Left ventricle myocardium inferior (tissue), 1 donor: Measurements from ENCODE around the gene TMEM100. TPM values are rescaled to one million over a fixed set of nuclear protein-coding genes. Genes with fewer than 3 reads are reported as not detected.

Source experiments
- DNase-seq: peaks from one replicate; pipeline ENCODE4 v3.0.0-alpha.2; 2020
- H3K27ac ChIP-seq: fragments of 200-600 bp; replicated peaks from 2 replicates; pipeline ENCODE4 v1.8.0; 2021
- H3K27me3 ChIP-seq: fragments of 200-600 bp; 2 replicates; pipeline ENCODE4 v1.8.0; 2021; ENCODE audit warnings: low read depth
- H3K36me3 ChIP-seq: fragments of 200-600 bp; 2 replicates; pipeline ENCODE4 v1.8.0; 2021
- H3K4me1 ChIP-seq: fragments of 200-600 bp; 2 replicates; pipeline ENCODE4 v1.8.0; 2021
- H3K4me3 ChIP-seq: fragments of 200-600 bp; 2 replicates; pipeline ENCODE4 v1.8.0; 2021; ENCODE audit warnings: mild to moderate bottlenecking, moderate library complexity
- H3K9me3 ChIP-seq: fragments of 200-600 bp; replicated peaks from 2 replicates; pipeline ENCODE4 v1.8.0; 2021
- intact Hi-C: fragments of 100-400 bp; cut with micrococcal nuclease; formaldehyde crosslinking; loops from one replicate; pipeline ENCODE4 v1.11.0; 2022
- long read RNA-seq: library from polyadenylated mRNA; unstranded; transcript quantifications from one replicate; pipeline ENCODE4 v2.0.0, GENCODE V29; 2021
- total RNA-seq: library from RNA; stranded (reverse); fragmentation: NEBNext Ultra II Directional; extraction: Animal tissue kit (Norgen Biotek cat#: 25700); gene quantifications from one replicate; pipeline ENCODE4 v1.2.1, GENCODE V29; 2021
- TF ChIP-seq, protein P1 (sequence below): fragments of 200-600 bp; IDR thresholded peaks from 2 replicates; pipeline ENCODE4 v1.8.0; 2021; ENCODE audit warnings: antibody characterized with exemption, mild to moderate bottlenecking, borderline replicate concordance
- donor health status: DM: no; HTN: yes; CAD: no; lungs with severe emphysema.

Gene TMEM100, protein sequence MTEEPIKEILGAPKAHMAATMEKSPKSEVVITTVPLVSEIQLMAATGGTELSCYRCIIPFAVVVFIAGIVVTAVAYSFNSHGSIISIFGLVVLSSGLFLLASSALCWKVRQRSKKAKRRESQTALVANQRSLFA
- 13.9 TPM for total RNA-seq
- long read RNA-seq, transcript TMEM100-205 (4 exons, 1,962 nt) = major isoform, 5 of 8 reads
- long read RNA-seq, partial matches to known transcripts = 0 of 8 reads
- long read RNA-seq, other reads (novel, unspliced or antisense) = 2 of 8 reads

DNA sequence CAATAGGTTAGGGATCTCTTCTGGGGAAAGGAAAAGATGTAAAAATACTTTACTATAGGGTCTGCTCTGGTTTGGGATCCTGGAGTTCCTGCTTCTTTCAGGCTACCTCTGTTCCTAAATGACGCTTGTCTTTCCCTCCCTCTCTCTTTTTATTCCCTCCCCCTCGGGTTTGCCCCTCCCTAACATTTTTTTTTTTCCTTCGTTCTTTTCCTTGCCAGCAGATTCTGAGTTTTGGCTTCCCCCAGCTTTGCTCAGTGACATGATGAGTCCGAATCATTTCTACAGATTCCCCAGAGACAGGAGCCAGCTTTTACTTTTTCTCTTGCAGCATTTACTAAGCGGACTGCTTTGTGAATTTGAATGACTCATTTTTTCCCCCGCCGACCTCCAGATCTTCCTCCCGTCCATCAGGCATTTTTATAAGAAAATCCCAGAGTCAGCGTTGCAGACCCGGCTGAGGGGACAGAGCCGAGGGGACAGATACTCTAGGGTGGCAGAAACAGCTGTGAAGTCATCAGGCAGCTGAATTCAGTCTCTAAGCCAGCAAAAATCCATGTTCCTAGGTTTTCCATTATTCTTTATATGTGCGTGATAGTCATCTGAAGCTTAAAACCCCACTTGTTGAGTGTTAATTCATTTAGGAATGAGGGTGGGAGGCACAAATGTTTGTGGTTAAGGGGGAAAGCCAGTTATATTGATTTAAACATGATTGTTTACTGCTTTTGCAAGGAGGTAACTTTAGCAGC, at the start of gene TMEM100:
TMEM100 (minus strand) TSS at position 123 of the 746 bp plus-strand sequence. CDS start 1,794 bp downstream, outside the sequence.
- H3K27ac ChIP-seq = peak within 1 kb of the TSS; percentile 64
- DNase-seq = no peak

DNA sequence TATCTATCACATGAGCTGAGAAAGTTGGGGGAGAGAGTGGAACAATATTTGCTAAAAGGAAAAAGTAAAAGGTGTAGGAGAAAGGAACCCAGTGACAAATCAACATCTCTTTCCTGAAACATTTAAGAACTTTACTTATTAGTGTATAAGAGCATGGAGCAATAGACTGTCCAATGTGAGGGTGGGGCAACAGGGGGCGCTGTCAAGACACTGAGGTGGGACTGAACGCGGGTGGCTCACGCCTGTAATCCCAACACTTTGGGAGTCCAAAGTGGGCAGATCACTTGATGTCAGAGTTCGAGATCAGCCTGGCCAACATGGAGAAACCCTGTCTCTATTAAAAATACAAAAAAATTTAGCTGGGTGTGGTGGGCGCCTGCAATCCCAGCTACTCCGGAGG, 49.4 kb upstream of the TMEM100 start:
- no peaks in the 10 kb centered on the region for H3K27me3 ChIP-seq
- no peak for DNase-seq
- TF ChIP-seq, protein P1, sequence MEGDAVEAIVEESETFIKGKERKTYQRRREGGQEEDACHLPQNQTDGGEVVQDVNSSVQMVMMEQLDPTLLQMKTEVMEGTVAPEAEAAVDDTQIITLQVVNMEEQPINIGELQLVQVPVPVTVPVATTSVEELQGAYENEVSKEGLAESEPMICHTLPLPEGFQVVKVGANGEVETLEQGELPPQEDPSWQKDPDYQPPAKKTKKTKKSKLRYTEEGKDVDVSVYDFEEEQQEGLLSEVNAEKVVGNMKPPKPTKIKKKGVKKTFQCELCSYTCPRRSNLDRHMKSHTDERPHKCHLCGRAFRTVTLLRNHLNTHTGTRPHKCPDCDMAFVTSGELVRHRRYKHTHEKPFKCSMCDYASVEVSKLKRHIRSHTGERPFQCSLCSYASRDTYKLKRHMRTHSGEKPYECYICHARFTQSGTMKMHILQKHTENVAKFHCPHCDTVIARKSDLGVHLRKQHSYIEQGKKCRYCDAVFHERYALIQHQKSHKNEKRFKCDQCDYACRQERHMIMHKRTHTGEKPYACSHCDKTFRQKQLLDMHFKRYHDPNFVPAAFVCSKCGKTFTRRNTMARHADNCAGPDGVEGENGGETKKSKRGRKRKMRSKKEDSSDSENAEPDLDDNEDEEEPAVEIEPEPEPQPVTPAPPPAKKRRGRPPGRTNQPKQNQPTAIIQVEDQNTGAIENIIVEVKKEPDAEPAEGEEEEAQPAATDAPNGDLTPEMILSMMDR = no peak
- H3K4me3 ChIP-seq = no peak overlapping the region
- no peak overlapping the region for H3K27ac ChIP-seq
- H3K36me3 ChIP-seq = peaks cover 83% of the 10 kb centered on the region
- H3K9me3 ChIP-seq = no peaks in the 10 kb centered on the region
- intact Hi-C loops = no loop called here
- H3K4me1 ChIP-seq = peaks cover 22% of the 10 kb centered on the region

More for the DNA sequence above, at the start of gene TMEM100:
- H3K27me3 ChIP-seq = no peaks in the 10 kb centered on the region
- TF ChIP-seq, protein P1 = no peak
- peaks cover 17% of the 10 kb centered on the region for H3K36me3 ChIP-seq
- no peaks in the 10 kb centered on the region for H3K9me3 ChIP-seq
- H3K4me3 ChIP-seq = peak within 1 kb of the TSS; percentile 55
- peaks cover 72% of the 10 kb centered on the region for H3K4me1 ChIP-seq
- intact Hi-C loops = no loop called here

DNA sequence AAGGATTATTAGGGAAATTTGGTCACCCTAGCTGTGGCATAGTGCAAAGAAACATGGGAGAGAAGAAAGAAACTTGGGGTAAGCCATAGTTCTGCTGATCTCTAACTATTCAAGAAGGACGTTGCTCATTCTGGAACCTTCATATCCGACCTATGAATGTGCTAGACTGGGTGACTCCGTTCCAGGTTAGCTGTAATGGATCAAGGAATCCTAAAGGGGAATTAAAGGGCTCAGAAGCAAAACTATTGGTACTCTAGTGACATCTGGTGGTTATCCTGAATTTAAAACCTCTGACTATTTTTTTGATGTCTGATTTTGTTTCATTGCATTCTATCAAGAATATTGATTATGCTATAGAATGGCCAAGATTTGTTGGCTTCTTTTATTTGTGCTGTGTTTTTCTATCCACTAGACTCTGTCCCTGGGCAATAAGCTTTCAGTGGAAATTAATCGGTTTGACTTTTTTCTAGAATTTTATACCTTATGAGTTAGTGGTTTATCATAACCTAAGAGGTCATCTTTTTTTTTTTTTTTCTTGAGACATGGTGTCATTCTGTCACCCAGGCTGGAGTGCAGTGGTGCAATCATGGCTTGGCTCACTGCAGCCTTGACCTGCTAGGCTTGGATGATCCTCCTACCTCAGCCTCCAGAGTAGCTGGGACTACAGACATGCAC, 47.7 kb upstream of the TMEM100 start:
- no peaks in the 10 kb centered on the region for H3K27me3 ChIP-seq
- peaks cover 66% of the 10 kb centered on the region for H3K36me3 ChIP-seq
- peaks cover 22% of the 10 kb centered on the region for H3K4me1 ChIP-seq
- no peak overlapping the region for H3K4me3 ChIP-seq
- intact Hi-C loops = loop anchor here (2.0 kb wide), 1 partner anchor 244 kb away; no protein-coding TSS in a partner anchor
- H3K9me3 ChIP-seq = no peaks in the 10 kb centered on the region
- peak overlapping the region; percentile 9 for H3K27ac ChIP-seq
- DNase-seq = no peak
- TF ChIP-seq, protein P1 = peak; percentile 75

DNA sequence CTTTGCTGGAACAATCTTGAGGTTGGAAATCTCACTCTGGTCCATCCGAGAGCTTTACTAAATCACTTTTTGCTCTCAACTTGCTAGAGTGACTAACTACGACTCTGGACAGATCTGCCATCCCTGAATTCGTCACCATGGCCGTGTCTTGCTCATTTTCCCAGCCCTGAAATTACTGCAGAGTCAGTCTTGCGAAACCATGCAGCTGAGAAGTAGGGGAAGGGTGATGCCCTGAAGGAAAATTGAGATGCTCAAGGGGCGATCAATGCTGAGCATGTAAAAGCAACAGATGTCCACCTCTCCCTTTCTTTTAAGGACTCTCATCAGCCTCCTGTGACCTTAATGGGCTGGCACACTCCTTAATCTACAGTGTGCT, 46.9 kb upstream of the TMEM100 start:
- Histone ChIP-seq H3K36me3 (peaks cover 60% of the 10 kb centered on the region), H3K4me3 (no peak overlapping the region), H3K4me1 (peaks cover 23% of the 10 kb centered on the region), H3K27me3 (no peaks in the 10 kb centered on the region), H3K27ac (peak overlapping the region; percentile 9), H3K9me3 (no peaks in the 10 kb centered on the region)
- DNase-seq = no peak
- intact Hi-C loops = no loop called here
- TF ChIP-seq, protein P1 = no peak

DNA sequence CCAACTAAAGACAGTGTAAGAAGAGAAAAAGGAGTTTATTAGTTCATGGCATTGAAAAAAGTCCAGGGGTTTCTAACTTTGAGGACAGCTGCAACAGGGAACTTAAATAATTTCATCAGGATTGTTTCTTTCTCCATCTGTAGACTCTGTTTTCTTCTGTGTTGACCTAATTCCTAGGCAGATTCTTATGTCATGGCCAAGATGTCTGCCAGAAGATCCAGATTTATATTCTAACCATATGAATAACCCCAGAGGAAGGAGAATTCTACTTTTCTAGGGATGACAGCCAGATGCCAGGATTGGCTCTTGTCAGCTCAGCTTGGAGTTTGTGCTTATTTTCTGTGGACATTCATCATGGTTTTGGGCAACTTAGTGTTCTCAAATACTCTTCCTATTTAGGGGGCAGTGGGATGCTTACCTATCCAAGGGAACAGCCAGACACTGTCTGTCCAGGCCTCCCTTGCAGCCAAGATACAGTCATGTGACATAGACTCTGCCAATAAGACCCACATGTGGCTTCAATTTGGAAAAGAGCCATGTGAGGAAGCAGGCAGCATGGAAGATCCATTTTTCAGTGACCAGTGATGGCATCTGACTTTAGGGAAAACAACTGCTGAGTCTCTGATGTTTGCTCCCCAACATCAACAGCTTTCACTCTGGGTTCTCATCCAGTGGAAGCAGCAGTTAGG, 46.4 kb upstream of the TMEM100 start:
- no peak overlapping the region for H3K4me3 ChIP-seq
- no peak for DNase-seq
- H3K27ac ChIP-seq = peak overlapping the region; percentile 9
- no peaks in the 10 kb centered on the region for H3K27me3 ChIP-seq
- intact Hi-C loops = no loop called here
- peaks cover 29% of the 10 kb centered on the region for H3K4me1 ChIP-seq
- TF ChIP-seq, protein P1 = no peak
- H3K36me3 ChIP-seq = peaks cover 55% of the 10 kb centered on the region
- no peaks in the 10 kb centered on the region for H3K9me3 ChIP-seq
